Measurements from ENCODE around the gene TRDN. TPM values are rescaled to one million over a fixed set of nuclear protein-coding genes. Genes with fewer than 3 reads are reported as not detected.

The TRDN gene
- total RNA-seq, 2 donors from 2014 or later: 0.14 TPM; not detected in 1

GRCh38 chr6:123448306-123448884 lies 188.4 kb downstream of the TRDN start:
- ATAC-seq (ENCODE audit: insufficient number of reproducible peaks, low FRiP score, low read depth) (no peak), DNase-seq (ENCODE audit: low spot score) (no peak)
- no peak overlapping the region for H3K27ac ChIP-seq
- no peaks in the 10 kb centered on the region for H3K27me3 ChIP-seq (replicated peaks; ENCODE audit: insufficient read depth)
- no peaks in the 10 kb centered on the region for H3K9me3 ChIP-seq
- TF ChIP-seq CTCF (IDR thresholded peaks at IDR 0.05): no peak
- no peaks in the 10 kb centered on the region for H3K4me1 ChIP-seq (ENCODE audit: control insufficient read depth in 1 of 2, low read depth in 2 of 2)
- H3K4me3 ChIP-seq: no peak overlapping the region
- no peaks in the 10 kb centered on the region for H3K36me3 ChIP-seq

GRCh38 chr6:123447315-123447937 lies 189.3 kb downstream of the TRDN start:
- H3K27me3 ChIP-seq (replicated peaks; ENCODE audit: insufficient read depth): no peaks in the 10 kb centered on the region
- no peaks in the 10 kb centered on the region for H3K4me1 ChIP-seq (ENCODE audit: control insufficient read depth in 1 of 2, low read depth in 2 of 2)
- no peak for DNase-seq (ENCODE audit: low spot score)
- no peak for ATAC-seq (ENCODE audit: insufficient number of reproducible peaks, low FRiP score, low read depth)
- H3K27ac ChIP-seq: no peak overlapping the region
- no peaks in the 10 kb centered on the region for H3K9me3 ChIP-seq
- no peak overlapping the region for H3K4me3 ChIP-seq
- H3K36me3 ChIP-seq: no peaks in the 10 kb centered on the region
- no peak for TF ChIP-seq CTCF (IDR thresholded peaks at IDR 0.05)

- TF ChIP-seq CTCF (IDR thresholded peaks at IDR 0.05): no peak
Observed at GRCh38 chr6:123439371-123439770, 197.4 kb downstream of the TRDN start.

GRCh38 chr6:123434186-123434585 lies 202.6 kb downstream of the TRDN start:
- ATAC-seq (ENCODE audit: insufficient number of reproducible peaks, low FRiP score, low read depth): no peak
- H3K4me1 ChIP-seq (ENCODE audit: control insufficient read depth in 1 of 2, low read depth in 2 of 2): peaks cover 0 to 5% of the 10 kb centered on the region in 2 donors
- H3K36me3 ChIP-seq: no peaks in the 10 kb centered on the region

More at GRCh38 chr6:123439371-123439770, 197.4 kb downstream of the TRDN start:
- Histone ChIP-seq H3K36me3 (no peaks in the 10 kb centered on the region), H3K4me1 (ENCODE audit: control insufficient read depth in 1 of 2, low read depth in 2 of 2) (peaks cover 0 to 1% of the 10 kb centered on the region in 2 donors), H3K4me3 (no peak overlapping the region), H3K27me3 (replicated peaks; ENCODE audit: insufficient read depth) (no peaks in the 10 kb centered on the region), H3K9me3 (no peaks in the 10 kb centered on the region), H3K27ac (no peak overlapping the region)
- DNase-seq (ENCODE audit: low spot score) (no peak), ATAC-seq (ENCODE audit: insufficient number of reproducible peaks, low FRiP score, low read depth) (no peak)

GRCh38 chr6:123430970-123431369 lies 205.8 kb downstream of the TRDN start:
- H3K27ac ChIP-seq: no peak overlapping the region
- H3K4me3 ChIP-seq: no peak overlapping the region
- ATAC-seq (ENCODE audit: insufficient number of reproducible peaks, low FRiP score, low read depth): no peak
- no peaks in the 10 kb centered on the region for H3K27me3 ChIP-seq (replicated peaks; ENCODE audit: insufficient read depth)
- DNase-seq (ENCODE audit: low spot score): no peak
- no peak for TF ChIP-seq CTCF (IDR thresholded peaks at IDR 0.05)
- peaks cover 0 to 5% of the 10 kb centered on the region in 2 donors for H3K4me1 ChIP-seq (ENCODE audit: control insufficient read depth in 1 of 2, low read depth in 2 of 2)
- no peaks in the 10 kb centered on the region for H3K9me3 ChIP-seq
- no peaks in the 10 kb centered on the region for H3K36me3 ChIP-seq

More at GRCh38 chr6:123434186-123434585, 202.6 kb downstream of the TRDN start:
- Histone ChIP-seq H3K27me3 (replicated peaks; ENCODE audit: insufficient read depth) (no peaks in the 10 kb centered on the region), H3K9me3 (no peaks in the 10 kb centered on the region), H3K27ac (no peak overlapping the region), H3K4me3 (no peak overlapping the region)
- no peak for TF ChIP-seq CTCF (IDR thresholded peaks at IDR 0.05)
- DNase-seq (ENCODE audit: low spot score): no peak
